HG02870 (cell line): ENCODE data around the gene SYS1.
"Not testable (repeated sequence)": the region's sequence is repeated elsewhere in the genome, so short reads cannot be mapped to it uniquely, and the experiment has no call there.

ENCODE experiments used
- ATAC-seq: cut with Tn5 transposase; IDR thresholded peaks from one replicate; pipeline ENCODE4 v1.9.1; 2021; ENCODE audit warnings: mild to moderate bottlenecking, moderate library complexity; ENCODE audit not compliant: unreplicated experiment

SYS1 gene

GRCh38 chr20:45339084-45339483, 23.9 kb upstream of the SYS1 start:
- no peak for ATAC-seq

GRCh38 chr20:45339799-45340198, 23.2 kb upstream of the SYS1 start:
- no peak for ATAC-seq

- ATAC-seq: no peak
Observed at GRCh38 chr20:45340236-45340847, 22.6 kb upstream of the SYS1 start.

GRCh38 chr20:45340951-45341350, 22.0 kb upstream of the SYS1 start:
- ATAC-seq: no peak

GRCh38 chr20:45341579-45341938, 21.4 kb upstream of the SYS1 start:
- ATAC-seq: no peak

- ATAC-seq: no peak
Observed at GRCh38 chr20:45341939-45342854, 20.8 kb upstream of the SYS1 start.

- no peak for ATAC-seq
Observed at GRCh38 chr20:45342855-45343531, 20.0 kb upstream of the SYS1 start.

GRCh38 chr20:45343532-45344167, 19.3 kb upstream of the SYS1 start:
- no peak for ATAC-seq

- ATAC-seq: no peak
Observed at GRCh38 chr20:45344168-45344860, 18.6 kb upstream of the SYS1 start.

- no peak for ATAC-seq
Observed at GRCh38 chr20:45345104-45345936, 17.6 kb upstream of the SYS1 start.

GRCh38 chr20:45346291-45346718, 16.7 kb upstream of the SYS1 start:
- no peak for ATAC-seq

- no peak for ATAC-seq
Observed at GRCh38 chr20:45346851-45347250, 16.1 kb upstream of the SYS1 start.

GRCh38 chr20:45347297-45347935, 15.5 kb upstream of the SYS1 start:
- no peak for ATAC-seq

- no peak for ATAC-seq
Observed at GRCh38 chr20:45347936-45348778, 14.8 kb upstream of the SYS1 start, which contains the start of gene SDC4. Gene SDC4 (minus strand): TSS chr20:45348424. CDS start chr20:45348384, 40 bp downstream.

GRCh38 chr20:45350217-45350616, 12.7 kb upstream of the SYS1 start:
- ATAC-seq: no peak

GRCh38 chr20:45350795-45351194, 12.2 kb upstream of the SYS1 start:
- ATAC-seq: not testable (repeated sequence)

GRCh38 chr20:45352729-45353128, 10.2 kb upstream of the SYS1 start:
- ATAC-seq: no peak

GRCh38 chr20:45353746-45354145, 9.2 kb upstream of the SYS1 start:
- ATAC-seq: no peak
